Thyroid gland (tissue), 4 donors: ENCODE results near the gene JUN.

Source experiments
- CTCF ChIP-seq, 6 experiments: fragments of 200-600 bp in 3 of 6; fragments of 450-650 bp in 3 of 6; sonication (generic) in 3 of 6; IDR thresholded peaks; one replicate each; pipeline ENCODE4 v1.5.1; 2016 to 2019; ENCODE audit warnings: antibody characterized with exemption in 6 of 6, mild to moderate bottlenecking in 2 of 6, inconsistent platforms in 1 of 6, moderate library complexity in 1 of 6
- POLR2A ChIP-seq, 2 donors: fragments of 450-650 bp; IDR thresholded peaks; one replicate each; pipeline ENCODE4 v1.6.1; 2017; ENCODE audit warnings: antibody characterized with exemption in 2 of 2, mild to moderate bottlenecking in 2 of 2, moderate library complexity in 1 of 2

- TF ChIP-seq CTCF (IDR thresholded peaks at IDR 0.05) (no peak), POLR2A (IDR thresholded peaks at IDR 0.05) (no peak)
These were observed 18.8 kb downstream of the JUN start for GRCh38 chr1:58765006-58765405.
